Iris pigment epithelial cell (primary cell): ENCODE measurements around the gene ZBTB42.

Source experiments
- DNase-seq: peaks from one replicate; pipeline ENCODE4 v3.0.0-alpha.2; 2011; ENCODE audit warnings: low read depth

Gene ZBTB42

DNA sequence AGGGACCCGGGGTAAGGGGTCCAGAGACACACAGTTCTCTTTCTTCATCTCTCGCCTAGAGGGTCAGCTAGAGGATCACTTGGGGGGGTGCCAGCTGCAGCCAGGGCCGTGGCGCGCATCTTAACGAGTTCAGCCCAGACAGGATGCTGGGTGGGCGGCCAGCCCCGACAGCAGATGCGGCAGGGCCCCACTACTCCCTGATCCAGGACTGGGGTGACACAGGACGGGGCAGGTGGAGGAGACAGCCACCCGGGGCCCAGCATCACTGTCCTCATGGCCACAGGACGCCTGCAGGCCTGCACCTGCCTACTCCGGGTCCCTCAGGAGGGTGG lies 18.1 kb upstream of the ZBTB42 start:
- no peak for DNase-seq

GRCh38 chr14:104783484-104784217 lies 17.2 kb upstream of the ZBTB42 start:
- no peak for DNase-seq

GRCh38 chr14:104784218-104784568 lies 16.7 kb upstream of the ZBTB42 start:
- DNase-seq, result no peak

DNA sequence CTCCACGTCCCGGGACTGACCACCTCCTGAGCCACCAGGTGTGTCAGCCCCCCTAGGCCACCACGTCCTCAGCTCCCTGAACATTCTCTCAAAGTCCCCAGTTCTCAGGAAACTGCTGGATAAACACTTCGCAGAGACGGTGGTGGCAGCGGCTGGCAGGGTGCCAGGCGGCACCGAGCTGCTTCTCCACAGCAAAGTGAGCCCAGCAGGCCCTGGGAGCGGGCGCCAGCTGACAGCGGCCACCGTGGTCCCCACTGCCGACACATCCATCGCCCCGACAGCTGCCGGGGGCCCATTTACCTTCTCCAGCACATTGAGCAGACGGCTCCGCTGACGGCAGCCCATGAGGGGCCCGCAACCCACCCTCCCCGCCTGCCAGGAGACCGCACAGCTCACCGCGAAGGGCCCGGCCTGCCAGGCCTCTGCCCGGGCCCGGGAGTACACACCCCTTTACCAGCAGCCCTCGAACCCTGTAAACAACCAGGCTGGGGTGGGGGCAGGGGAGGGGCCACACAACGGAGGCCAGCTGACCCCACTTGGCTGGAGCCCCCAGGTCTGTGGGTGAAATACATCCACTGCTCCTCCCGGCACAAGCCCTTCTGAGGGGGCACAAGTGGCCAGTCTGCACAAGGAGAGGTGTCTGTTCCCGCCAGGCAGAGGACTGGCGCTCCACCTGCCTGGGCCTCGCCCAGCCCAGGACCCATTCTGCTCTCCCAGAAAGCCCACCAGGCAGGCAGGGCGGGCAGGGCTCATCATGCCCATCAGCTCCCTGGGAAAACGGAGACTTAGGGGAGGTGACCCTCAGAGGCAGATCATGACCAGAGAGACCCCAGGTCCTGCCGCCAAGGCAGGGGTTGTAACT lies 15.8 kb upstream of the ZBTB42 start:
- no peak for DNase-seq

- DNase-seq, result no peak
These were observed 15.2 kb upstream of the ZBTB42 start for GRCh38 chr14:104785708-104786080.

GRCh38 chr14:104786091-104786586 lies 14.8 kb upstream of the ZBTB42 start:
- DNase-seq, result no peak

GRCh38 chr14:104786726-104787675 lies 13.9 kb upstream of the ZBTB42 start:
- DNase-seq, result no peak

DNA sequence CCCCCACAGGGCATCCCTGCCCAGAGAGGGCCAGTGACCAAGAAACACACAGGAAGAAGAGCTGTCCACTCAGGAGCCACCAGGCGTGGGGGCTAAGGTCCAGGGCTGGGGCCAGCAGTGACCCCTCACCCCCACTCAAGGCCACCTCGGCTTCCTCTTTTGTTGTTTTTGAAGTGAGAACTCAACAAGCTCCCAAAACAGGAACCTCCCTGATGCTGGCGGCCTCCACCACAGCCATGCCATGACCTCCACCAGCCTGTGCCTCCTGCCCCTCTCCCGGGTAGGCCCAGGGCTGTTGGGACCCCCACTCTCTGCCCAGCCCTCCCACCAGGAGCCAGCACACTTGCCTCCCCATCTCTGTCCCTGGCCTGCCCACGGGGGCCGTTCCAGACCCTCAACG lies 13.2 kb upstream of the ZBTB42 start:
- no peak for DNase-seq

- no peak for DNase-seq
These were observed 12.6 kb upstream of the ZBTB42 start for GRCh38 chr14:104788161-104788818.

GRCh38 chr14:104788873-104789663 lies 11.8 kb upstream of the ZBTB42 start:
- no peak for DNase-seq

GRCh38 chr14:104789752-104790743 lies 10.9 kb upstream of the ZBTB42 start:
- no peak for DNase-seq

DNA sequence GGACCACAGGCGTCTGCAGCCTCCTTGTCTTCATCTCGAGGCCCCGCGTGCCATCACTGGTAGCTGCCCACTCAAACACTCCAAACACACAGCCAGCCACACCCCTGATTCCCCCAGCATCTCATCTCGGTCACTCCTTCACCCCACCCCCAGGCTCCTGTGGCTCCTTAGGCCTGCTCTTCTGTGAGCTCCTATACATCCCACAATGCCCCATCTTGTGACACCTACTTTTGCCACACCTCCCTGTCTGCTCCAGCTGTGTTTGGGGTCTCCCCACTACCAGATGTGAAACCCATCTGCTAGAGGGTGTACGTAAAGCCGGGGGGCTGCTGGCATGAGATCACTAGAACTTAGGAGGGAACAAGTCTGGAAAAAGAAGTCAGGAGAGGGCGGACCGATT lies 9.5 kb upstream of the ZBTB42 start:
- no peak for DNase-seq

GRCh38 chr14:104792101-104792884 lies 8.6 kb upstream of the ZBTB42 start:
- DNase-seq, result no peak

- DNase-seq, result no peak
These were observed 7.8 kb upstream of the ZBTB42 start for GRCh38 chr14:104792945-104793702.

GRCh38 chr14:104793703-104793959 lies 7.3 kb upstream of the ZBTB42 start:
- DNase-seq, result no peak

DNA sequence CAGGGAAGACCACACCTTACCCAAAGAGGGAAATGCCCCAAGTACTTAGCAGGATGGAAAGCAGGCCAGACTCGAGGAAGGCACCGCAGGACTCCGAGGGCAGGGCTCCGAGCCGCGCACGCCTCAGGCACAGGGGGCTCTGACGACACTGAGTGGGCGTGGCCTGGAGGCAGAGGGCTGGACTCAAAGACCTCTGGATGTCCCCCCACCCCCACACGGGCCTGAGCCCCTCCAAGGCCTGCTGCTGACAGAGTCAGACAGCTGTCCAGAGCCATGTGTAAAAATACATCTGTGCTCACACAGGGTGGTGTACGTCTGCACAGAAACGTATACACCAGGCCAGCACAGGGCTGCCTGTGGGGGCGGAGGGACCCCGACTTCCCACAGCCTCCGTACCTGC lies 6.8 kb upstream of the ZBTB42 start:
- peak; percentile 76 for DNase-seq

- DNase-seq, result peak; percentile 48
These were observed 6.3 kb upstream of the ZBTB42 start for GRCh38 chr14:104794631-104794992.

- DNase-seq, result peak; percentile 29
These were observed 5.7 kb upstream of the ZBTB42 start, which contains the start of gene AKT1 for GRCh38 chr14:104794993-104795780. AKT1 (minus strand) TSS chr14:104795748; CDS start chr14:104792643, 3,105 bp downstream.
